ENCODE measurements around the gene MX2.

- TF ChIP-seq CTCF (IDR thresholded peaks at IDR 0.05; ENCODE audit: low read depth, low read length): no peak
- TF ChIP-seq POLR2A (IDR thresholded peaks at IDR 0.05; ENCODE audit: extremely low read depth, insufficient read length): no peak
- no peak for TF ChIP-seq MYC (IDR thresholded peaks at IDR 0.05; ENCODE audit: low read depth, low read length)
- TF ChIP-seq, protein P1, sequence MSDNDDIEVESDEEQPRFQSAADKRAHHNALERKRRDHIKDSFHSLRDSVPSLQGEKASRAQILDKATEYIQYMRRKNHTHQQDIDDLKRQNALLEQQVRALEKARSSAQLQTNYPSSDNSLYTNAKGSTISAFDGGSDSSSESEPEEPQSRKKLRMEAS (IDR thresholded peaks at IDR 0.05; ENCODE audit: low read depth, low read length): no peak
Observed at GRCh38 chr21:41350436-41351155, 11.2 kb upstream of the MX2 start.
